HG03520 (cell line): ENCODE measurements around the gene PIK3C2B.
"Not testable (repeated sequence)": the region's sequence is repeated elsewhere in the genome, so short reads cannot be mapped to it uniquely, and the experiment has no call there.

Experiments used
- ATAC-seq: cut with Tn5 transposase; IDR thresholded peaks from one replicate; pipeline ENCODE4 v1.9.1; 2021; ENCODE audit warnings: mild to moderate bottlenecking, moderate library complexity; ENCODE audit not compliant: unreplicated experiment

The PIK3C2B gene, protein sequence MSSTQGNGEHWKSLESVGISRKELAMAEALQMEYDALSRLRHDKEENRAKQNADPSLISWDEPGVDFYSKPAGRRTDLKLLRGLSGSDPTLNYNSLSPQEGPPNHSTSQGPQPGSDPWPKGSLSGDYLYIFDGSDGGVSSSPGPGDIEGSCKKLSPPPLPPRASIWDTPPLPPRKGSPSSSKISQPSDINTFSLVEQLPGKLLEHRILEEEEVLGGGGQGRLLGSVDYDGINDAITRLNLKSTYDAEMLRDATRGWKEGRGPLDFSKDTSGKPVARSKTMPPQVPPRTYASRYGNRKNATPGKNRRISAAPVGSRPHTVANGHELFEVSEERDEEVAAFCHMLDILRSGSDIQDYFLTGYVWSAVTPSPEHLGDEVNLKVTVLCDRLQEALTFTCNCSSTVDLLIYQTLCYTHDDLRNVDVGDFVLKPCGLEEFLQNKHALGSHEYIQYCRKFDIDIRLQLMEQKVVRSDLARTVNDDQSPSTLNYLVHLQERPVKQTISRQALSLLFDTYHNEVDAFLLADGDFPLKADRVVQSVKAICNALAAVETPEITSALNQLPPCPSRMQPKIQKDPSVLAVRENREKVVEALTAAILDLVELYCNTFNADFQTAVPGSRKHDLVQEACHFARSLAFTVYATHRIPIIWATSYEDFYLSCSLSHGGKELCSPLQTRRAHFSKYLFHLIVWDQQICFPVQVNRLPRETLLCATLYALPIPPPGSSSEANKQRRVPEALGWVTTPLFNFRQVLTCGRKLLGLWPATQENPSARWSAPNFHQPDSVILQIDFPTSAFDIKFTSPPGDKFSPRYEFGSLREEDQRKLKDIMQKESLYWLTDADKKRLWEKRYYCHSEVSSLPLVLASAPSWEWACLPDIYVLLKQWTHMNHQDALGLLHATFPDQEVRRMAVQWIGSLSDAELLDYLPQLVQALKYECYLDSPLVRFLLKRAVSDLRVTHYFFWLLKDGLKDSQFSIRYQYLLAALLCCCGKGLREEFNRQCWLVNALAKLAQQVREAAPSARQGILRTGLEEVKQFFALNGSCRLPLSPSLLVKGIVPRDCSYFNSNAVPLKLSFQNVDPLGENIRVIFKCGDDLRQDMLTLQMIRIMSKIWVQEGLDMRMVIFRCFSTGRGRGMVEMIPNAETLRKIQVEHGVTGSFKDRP (N-terminal part only)

GRCh38 chr1:204494281-204495077 is at the start of gene PIK3C2B:
TSS of gene PIK3C2B (minus strand) at chr1:204494805. CDS start at chr1:204469802, 25,003 bp downstream.
- ATAC-seq = peak; percentile 77

DNA sequence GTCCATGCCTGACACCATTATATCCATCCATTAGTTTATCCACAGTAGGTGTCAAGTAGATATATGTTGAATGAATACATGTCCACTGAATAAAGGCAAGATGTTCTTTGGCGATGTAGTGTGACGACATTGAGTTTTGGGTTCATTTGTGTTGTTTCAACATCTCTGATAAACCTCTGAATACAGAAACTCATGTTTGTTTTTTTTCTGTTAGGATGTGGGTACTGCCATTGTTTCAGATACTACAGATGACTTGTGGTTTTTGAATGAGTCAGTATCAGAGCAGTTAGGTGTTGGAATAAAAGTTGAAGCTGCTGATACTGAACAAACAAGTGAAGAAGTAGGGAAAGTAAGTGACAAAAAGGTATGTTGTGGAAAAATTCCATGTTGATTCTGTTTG is 49.7 kb upstream of the PIK3C2B start:
- no peak for ATAC-seq

DNA sequence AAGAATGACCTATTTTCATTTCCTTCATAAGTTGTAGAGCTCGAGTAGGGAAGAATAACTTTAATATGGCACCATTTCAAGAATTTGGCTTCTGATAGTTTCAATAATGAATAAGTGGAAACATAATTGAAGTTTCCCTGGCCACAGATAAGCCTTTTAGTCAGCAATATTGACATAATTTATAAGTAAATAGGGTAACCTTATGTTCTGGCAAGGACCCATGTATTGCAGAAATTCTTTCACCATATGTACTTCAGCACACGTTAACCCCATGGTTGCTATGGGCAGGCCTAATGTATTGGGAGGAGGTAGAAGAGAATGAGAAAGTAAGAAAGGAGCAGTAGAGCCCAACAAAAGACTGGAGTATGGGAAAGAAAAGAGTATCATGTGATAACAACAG is 47.0 kb upstream of the PIK3C2B start:
- no peak for ATAC-seq

DNA sequence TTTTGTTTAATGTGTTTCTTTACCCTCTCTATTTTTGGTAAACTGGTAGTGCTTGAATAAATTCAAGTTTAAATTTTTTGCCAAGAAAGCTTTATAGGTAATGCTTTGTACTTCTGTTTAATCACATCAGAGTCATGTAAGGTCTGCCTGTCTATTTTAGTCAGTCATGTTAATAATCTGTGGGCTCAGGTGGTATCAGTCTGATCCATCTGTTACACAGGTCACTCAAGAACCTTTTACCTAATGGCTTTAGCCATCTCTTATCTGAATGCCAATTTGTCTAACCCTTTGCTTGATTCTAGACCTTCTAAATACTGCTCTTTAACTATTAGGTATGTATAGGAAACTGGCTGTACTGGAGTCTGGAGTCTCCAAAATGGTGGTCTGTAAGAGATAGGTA is 38.2 kb upstream of the PIK3C2B start:
- no peak for ATAC-seq

DNA sequence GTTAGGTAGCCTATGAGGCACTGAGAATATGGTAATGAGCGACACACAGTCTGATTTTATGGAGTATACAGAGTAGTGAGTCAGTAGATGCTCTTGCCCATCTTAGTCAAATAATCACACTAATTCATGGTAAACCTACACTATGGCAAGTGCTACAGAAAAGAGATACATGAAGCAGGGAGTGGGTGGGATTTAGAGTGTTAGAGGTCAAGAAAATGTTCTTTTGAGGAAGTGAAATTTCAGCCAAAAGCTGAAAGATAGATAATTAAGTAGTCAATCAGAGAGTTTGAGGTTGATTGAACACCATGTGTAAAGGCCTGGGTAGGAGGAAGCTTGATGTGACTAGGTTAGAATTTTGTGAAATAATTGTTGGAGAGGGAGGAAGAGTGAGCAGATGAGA is 36.3 kb upstream of the PIK3C2B start:
- peak; percentile 80 for ATAC-seq

GRCh38 chr1:204529371-204529895 is 34.8 kb upstream of the PIK3C2B start:
- no peak for ATAC-seq

DNA sequence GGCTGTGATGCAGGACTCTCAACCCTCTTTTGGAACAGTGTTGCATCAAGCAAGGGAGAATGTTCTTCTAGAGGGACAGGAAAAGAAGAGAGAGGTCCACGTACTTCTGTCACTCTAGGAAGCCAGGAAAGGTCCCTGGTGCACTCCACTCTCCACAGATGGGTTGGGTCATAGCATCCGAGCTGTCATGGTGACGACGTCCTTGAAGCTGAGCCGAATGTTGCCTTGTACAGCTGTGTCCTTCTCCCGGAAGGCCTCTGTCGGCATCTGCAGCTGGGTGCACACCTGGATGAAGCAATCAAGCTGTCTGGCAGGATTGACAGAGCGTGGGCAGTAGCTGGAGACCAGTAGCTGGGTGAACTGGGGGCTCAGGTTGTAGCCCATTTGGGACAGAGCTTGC is 34.1 kb upstream of the PIK3C2B start:
- ATAC-seq = no peak

DNA sequence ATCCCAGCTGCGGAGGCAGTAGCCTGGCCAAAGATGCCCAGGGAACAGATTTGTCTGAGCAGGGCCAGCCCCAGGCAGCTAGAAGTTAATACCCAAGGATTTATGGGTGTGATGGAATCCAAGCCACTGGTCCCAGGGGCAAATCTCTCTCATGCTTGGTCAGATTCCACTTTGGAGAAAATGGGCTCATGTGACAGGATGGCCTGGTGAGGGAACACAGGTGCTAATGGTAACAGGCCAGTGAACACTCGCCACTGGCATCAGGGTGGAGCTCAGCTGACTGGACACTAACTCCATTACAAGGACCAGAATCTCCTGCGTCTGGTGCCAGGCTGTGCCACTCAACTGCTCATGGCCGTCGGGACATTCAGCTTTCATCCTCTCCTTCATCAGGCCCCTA is 33.6 kb upstream of the PIK3C2B start:
- no peak for ATAC-seq

GRCh38 chr1:204524986-204525385 is 30.4 kb upstream of the PIK3C2B start:
- no peak for ATAC-seq

- no peak for ATAC-seq
Measured at GRCh38 chr1:204523605-204524215, 29.1 kb upstream of the PIK3C2B start.

DNA sequence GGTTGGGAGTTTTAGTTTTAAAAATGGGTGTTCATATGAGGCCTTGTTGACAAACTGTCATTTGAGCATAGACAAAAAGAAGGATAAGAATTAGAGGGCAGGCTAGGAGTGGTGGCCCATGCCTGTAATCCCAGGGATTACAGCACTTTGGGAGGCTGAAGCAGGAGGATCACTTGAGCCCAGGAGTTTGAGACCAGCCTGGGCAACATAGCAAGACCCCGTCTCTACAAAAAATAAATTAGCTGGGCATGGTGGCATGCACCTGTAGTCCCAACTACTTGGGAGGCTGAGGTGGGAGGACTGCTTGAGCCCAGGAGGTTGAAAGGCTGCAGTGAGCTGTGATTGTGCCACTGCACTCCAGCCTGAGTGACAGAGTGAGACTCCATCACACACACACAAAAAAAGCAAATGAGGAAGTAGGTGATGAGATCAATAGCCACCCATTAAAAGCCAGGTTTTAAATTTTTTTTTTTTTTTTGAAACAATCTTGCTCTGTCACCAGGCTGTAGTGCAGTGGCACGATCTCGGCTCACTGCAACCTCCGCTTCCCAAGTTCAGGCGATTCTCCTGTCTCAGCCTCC is 27.4 kb upstream of the PIK3C2B start:
- not testable (repeated sequence) for ATAC-seq

GRCh38 chr1:204520834-204521709 is 26.5 kb upstream of the PIK3C2B start:
- peak; percentile 31 for ATAC-seq

DNA sequence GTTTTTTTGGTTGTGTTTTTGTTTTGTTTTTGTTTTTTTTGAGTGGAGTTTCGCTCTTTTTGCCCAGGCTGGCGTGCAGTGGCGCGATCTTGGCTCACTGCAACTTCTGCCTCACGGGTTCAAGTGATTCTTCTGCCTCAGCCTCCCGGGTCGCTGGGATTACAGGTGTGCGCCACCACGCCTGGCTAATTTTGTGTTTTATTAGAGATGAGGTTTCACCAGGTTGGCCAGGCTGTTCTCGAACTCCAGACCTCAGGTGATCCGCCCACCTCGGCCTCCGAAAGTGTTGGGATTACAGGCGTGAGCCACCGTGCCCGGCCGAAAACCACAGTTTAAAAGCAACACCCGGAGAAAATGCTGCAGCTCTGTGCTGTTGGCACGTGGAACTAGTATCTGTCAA is 22.8 kb upstream of the PIK3C2B start:
- not testable (repeated sequence) for ATAC-seq

DNA sequence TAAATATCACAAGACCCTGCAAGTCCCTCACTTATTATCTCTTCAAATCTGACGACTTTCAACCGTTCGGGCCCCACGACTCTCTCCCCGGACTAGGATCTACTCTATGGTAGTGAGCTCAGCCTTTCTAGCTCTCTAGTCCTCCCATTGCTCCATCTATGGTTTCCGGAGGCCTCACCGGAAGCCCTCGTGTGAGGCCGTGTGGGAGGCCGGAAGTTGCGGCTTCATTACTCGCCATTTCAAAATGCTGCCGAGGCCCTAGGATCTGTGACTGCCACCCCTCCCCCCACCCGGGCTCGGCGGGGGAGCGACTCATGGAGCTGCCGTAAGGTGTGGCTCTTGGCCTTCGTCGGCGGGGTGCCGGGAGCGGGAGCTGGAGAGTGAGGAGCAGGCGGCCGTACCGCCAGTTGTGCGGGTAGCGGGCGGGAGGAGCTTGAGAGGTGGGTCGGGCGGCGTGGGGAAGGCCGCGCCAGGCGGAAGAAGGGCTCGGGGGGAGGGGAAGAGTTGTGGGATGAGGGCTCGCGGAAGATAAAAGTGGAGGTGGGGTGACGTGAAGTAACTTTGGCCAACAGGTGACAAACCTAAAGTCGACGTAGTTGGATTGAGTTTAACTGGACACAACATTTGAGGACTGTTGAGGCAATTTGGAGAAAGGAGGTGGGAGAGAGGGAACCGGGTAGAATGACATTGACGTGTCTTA is 21.7 kb upstream of the PIK3C2B start, which contains the start of gene MDM4:
Gene MDM4 (plus strand): TSS at position 227 of the 700 bp plus-strand sequence. CDS start 9,113 bp downstream, outside the sequence.
- ATAC-seq = peak; percentile 79

- no peak for ATAC-seq
Measured at GRCh38 chr1:204514828-204515227, 20.2 kb upstream of the PIK3C2B start.

DNA sequence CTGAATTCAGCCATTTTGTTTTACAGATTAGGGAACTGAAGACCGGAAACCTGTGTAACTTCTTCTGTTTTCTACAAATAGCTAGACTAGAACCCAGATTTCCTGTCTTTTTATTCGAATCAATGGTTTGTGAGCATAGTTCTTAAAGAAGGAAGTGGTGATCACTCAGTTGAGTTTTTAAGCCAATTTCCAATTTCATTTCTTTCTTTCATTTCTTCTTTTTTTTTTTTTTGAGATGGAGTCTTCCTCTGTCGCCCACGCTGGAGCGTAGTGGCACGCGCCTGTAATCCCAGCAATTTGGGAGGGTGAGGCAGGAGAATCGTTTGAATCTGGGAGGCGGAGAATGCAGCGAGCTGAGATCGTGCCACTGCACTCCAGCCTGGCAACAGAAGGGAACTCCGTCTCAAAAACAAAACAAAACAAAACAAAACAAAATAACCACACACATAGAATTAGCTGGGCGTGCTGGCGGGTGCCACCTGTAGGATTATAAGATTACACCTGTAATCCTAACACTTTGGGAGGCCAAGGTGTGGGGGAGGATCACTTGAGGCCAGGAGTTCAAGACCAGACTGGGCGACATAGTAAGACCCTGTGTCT is 18.6 kb upstream of the PIK3C2B start:
- no peak for ATAC-seq

DNA sequence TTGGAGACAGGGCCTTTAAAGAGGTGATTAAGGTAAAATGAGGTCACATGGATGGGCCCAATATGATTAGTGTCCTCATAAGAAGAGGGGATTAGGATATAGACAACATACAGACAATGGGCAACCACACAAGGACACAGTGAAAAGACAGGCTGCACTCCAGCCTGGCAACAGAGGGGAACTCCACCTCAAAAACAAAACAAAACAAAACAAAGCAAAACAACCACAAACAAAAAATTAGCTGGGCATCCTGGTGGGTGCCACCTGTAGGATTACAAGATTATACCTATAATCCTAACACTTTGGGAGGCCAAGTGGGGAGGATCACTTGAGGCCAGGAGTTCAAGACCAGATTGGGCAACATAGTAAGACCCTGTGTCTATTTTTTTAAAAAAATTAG is 16.8 kb upstream of the PIK3C2B start:
- ATAC-seq = no peak
